ENCODE results near the gene NOX3. TPM values are rescaled to one million over a fixed set of nuclear protein-coding genes. Genes with fewer than 3 reads are reported as not detected.

Gene NOX3
- total RNA-seq, 6 experiments from 2014 or later: not detected

- TF ChIP-seq POLR2A (IDR thresholded peaks at IDR 0.05): no peak
- no peak for TF ChIP-seq CTCF (IDR thresholded peaks at IDR 0.05)
- Histone ChIP-seq H3K4me3 (no peak overlapping the region), H3K27ac (no peak overlapping the region), H3K9me3 (no peaks in the 10 kb centered on the region), H3K27me3 (no peaks in the 10 kb centered on the region), H3K4me1 (no peaks in the 10 kb centered on the region), H3K36me3 (no peaks in the 10 kb centered on the region)
- 64% methylated on average over 1 of the region's 1 CpG for WGBS (ENCODE audit: insufficient coverage, low coverage, low lambda C conversion rate, missing lambda C conversion rate)
- intact Hi-C loops (cut with DNase I): no loop called here
- ATAC-seq (no peak), DNase-seq (no peak)
Observed at GRCh38 chr6:155408231-155408630, 47.4 kb downstream of the NOX3 start.

GRCh38 chr6:155406801-155407200, 48.8 kb downstream of the NOX3 start:
- ATAC-seq: no peak
- Histone ChIP-seq H3K4me3 (no peak overlapping the region), H3K9me3 (no peaks in the 10 kb centered on the region), H3K4me1 (no peaks in the 10 kb centered on the region), H3K27me3 (no peaks in the 10 kb centered on the region), H3K27ac (no peak overlapping the region), H3K36me3 (no peaks in the 10 kb centered on the region)
- TF ChIP-seq CTCF (IDR thresholded peaks at IDR 0.05) (no peak), POLR2A (IDR thresholded peaks at IDR 0.05) (no peak)
- intact Hi-C loops (cut with DNase I): no loop called here
- DNase-seq: no peak
- 43% methylated on average over 1 of the region's 1 CpG for WGBS (ENCODE audit: insufficient coverage, low coverage, low lambda C conversion rate, missing lambda C conversion rate)

- DNase-seq (no peak), ATAC-seq (no peak)
- Histone ChIP-seq H3K4me1 (no peaks in the 10 kb centered on the region), H3K27me3 (no peaks in the 10 kb centered on the region), H3K9me3 (no peaks in the 10 kb centered on the region), H3K36me3 (no peaks in the 10 kb centered on the region), H3K4me3 (no peak overlapping the region), H3K27ac (no peak overlapping the region)
- 66% methylated on average over 3 of the region's 3 CpGs for WGBS (ENCODE audit: insufficient coverage, low coverage, low lambda C conversion rate, missing lambda C conversion rate)
- no peak for TF ChIP-seq POLR2A (IDR thresholded peaks at IDR 0.05)
- TF ChIP-seq CTCF (IDR thresholded peaks at IDR 0.05): no peak
- intact Hi-C loops (cut with DNase I): no loop called here
Observed at GRCh38 chr6:155404937-155405336, 50.7 kb downstream of the NOX3 start.

GRCh38 chr6:155402656-155403304, 52.9 kb downstream of the NOX3 start:
- DNase-seq (no peak), ATAC-seq (no peak)
- Histone ChIP-seq H3K36me3 (no peaks in the 10 kb centered on the region), H3K27ac (no peak overlapping the region), H3K4me1 (no peaks in the 10 kb centered on the region), H3K4me3 (no peak overlapping the region), H3K27me3 (no peaks in the 10 kb centered on the region), H3K9me3 (no peaks in the 10 kb centered on the region)
- TF ChIP-seq CTCF (IDR thresholded peaks at IDR 0.05): no peak
- no peak for TF ChIP-seq POLR2A (IDR thresholded peaks at IDR 0.05)
- intact Hi-C loops (cut with DNase I): no loop called here
- 64% methylated on average over 7 of the region's 7 CpGs for WGBS (ENCODE audit: insufficient coverage, low coverage, low lambda C conversion rate, missing lambda C conversion rate)

GRCh38 chr6:155400654-155400965, 55.0 kb downstream of the NOX3 start:
- no peak for DNase-seq
- 47% methylated on average over 2 of the region's 2 CpGs for WGBS (ENCODE audit: insufficient coverage, low coverage, low lambda C conversion rate, missing lambda C conversion rate)
- Histone ChIP-seq H3K9me3 (no peaks in the 10 kb centered on the region), H3K36me3 (no peaks in the 10 kb centered on the region), H3K27me3 (no peaks in the 10 kb centered on the region), H3K4me3 (no peak overlapping the region), H3K4me1 (no peaks in the 10 kb centered on the region), H3K27ac (no peak overlapping the region)
- intact Hi-C loops (cut with DNase I): no loop called here
- no peak for ATAC-seq
- no peak for TF ChIP-seq POLR2A (IDR thresholded peaks at IDR 0.05)
- no peak for TF ChIP-seq CTCF (IDR thresholded peaks at IDR 0.05)
